Trophoblast cell (in vitro differentiated cells and primary cell): Measurements from ENCODE around the gene RAB39A.
"Not testable (repeated sequence)": the region's sequence is repeated elsewhere in the genome, so short reads cannot be mapped to it uniquely, and the experiment has no call there.

Experiments used
- DNase-seq, 2 donors: peaks; one replicate each; pipeline ENCODE4 v3.0.0-alpha.2; 2016
- H2AFZ ChIP-seq: 2 replicates; pipeline ENCODE4 v1.6.1; 2013; ENCODE audit warnings: low read length, moderate library complexity, mild to moderate bottlenecking; ENCODE audit not compliant: insufficient read depth, poor library complexity
- H2AK5ac ChIP-seq: 2 replicates; pipeline ENCODE4 v1.6.1; 2013; ENCODE audit warnings: mild to moderate bottlenecking, low read length
- H2BK120ac ChIP-seq: 2 replicates; pipeline ENCODE4 v1.6.1; 2013; ENCODE audit warnings: low read length, mild to moderate bottlenecking, moderate library complexity; ENCODE audit not compliant: insufficient read depth, poor library complexity
- H2BK12ac ChIP-seq: 2 replicates; pipeline ENCODE4 v1.6.1; 2013; ENCODE audit warnings: mild to moderate bottlenecking, low read length, moderate library complexity
- H2BK5ac ChIP-seq: 2 replicates; pipeline ENCODE4 v1.6.1; 2013; ENCODE audit warnings: low read length, low read depth, moderate library complexity, mild to moderate bottlenecking; ENCODE audit not compliant: poor library complexity
- H3K14ac ChIP-seq: 2 replicates; pipeline ENCODE4 v1.6.1; 2013; ENCODE audit warnings: mild to moderate bottlenecking, low read length
- H3K18ac ChIP-seq: 2 replicates; pipeline ENCODE4 v1.6.1; 2013; ENCODE audit warnings: mild to moderate bottlenecking, low read length
- H3K23ac ChIP-seq: 2 replicates; pipeline ENCODE4 v1.6.1; 2013; ENCODE audit warnings: low read length
- H3K27ac ChIP-seq: 2 replicates; pipeline ENCODE4 v1.5.1; 2013; ENCODE audit warnings: low read depth, mild to moderate bottlenecking, inconsistent platforms, low read length, moderate library complexity
- H3K27me3 ChIP-seq: 2 replicates; pipeline ENCODE4 v1.6.1; 2013; ENCODE audit warnings: inconsistent platforms, mild to moderate bottlenecking, low read length, moderate library complexity; ENCODE audit not compliant: insufficient read depth
- H3K36me3 ChIP-seq, 2 experiments: 1 replicate in 1 of 2; 2 replicates in 1 of 2; pipeline ENCODE4 v1.6.1; 2013; ENCODE audit warnings: low read length in 2 of 2, mild to moderate bottlenecking in 2 of 2, moderate library complexity in 1 of 2; ENCODE audit not compliant: insufficient read depth in 2 of 2, control insufficient read depth in 1 of 2
- H3K4ac ChIP-seq: 2 replicates; pipeline ENCODE4 v1.6.1; 2013; ENCODE audit warnings: low read depth, mild to moderate bottlenecking, low read length, moderate library complexity
- H3K4me1 ChIP-seq, 2 experiments: 1 replicate in 1 of 2; 2 replicates in 1 of 2; pipeline ENCODE4 v1.6.1; 2013; ENCODE audit warnings: low read length in 2 of 2, mild to moderate bottlenecking in 2 of 2, moderate library complexity in 1 of 2; ENCODE audit not compliant: insufficient read depth in 2 of 2, control insufficient read depth in 1 of 2
- H3K4me2 ChIP-seq: 2 replicates; pipeline ENCODE4 v1.6.1; 2013; ENCODE audit warnings: inconsistent platforms, mild to moderate bottlenecking, low read length, moderate library complexity
- H3K4me3 ChIP-seq: 2 replicates; pipeline ENCODE4 v1.5.1; 2013; ENCODE audit warnings: mild to moderate bottlenecking, low read depth, low read length, inconsistent platforms
- H3K79me1 ChIP-seq: one replicate; pipeline ENCODE4 v1.6.1; 2013; ENCODE audit warnings: low read length
- H3K79me2 ChIP-seq: 2 replicates; pipeline ENCODE4 v1.6.1; 2013; ENCODE audit warnings: low read length, mild to moderate bottlenecking; ENCODE audit not compliant: control insufficient read depth, insufficient read depth, poor library complexity
- H3K9ac ChIP-seq: 2 replicates; pipeline ENCODE4 v1.6.1; 2013; ENCODE audit warnings: mild to moderate bottlenecking, low read length
- H3K9me3 ChIP-seq: 2 replicates; pipeline ENCODE4 v1.6.1; 2013; ENCODE audit warnings: low read depth, mild to moderate bottlenecking, control low read depth, inconsistent platforms, low read length; ENCODE audit not compliant: insufficient read depth
- H4K12ac ChIP-seq: 2 replicates; pipeline ENCODE4 v1.6.1; 2013; ENCODE audit warnings: low read depth, mild to moderate bottlenecking, low read length, moderate library complexity
- H4K8ac ChIP-seq: 2 replicates; pipeline ENCODE4 v1.6.1; 2013; ENCODE audit warnings: low read depth, mild to moderate bottlenecking, low read length, moderate library complexity
- H4K91ac ChIP-seq: one replicate; pipeline ENCODE4 v1.6.1; 2013; ENCODE audit warnings: low read depth, mild to moderate bottlenecking, low read length, moderate library complexity
- WGBS: extraction: QIAGEN DNeasy Blood & Tissue Kit; methylation state at CpG from one replicate; pipeline ENCODE4 v1.1.7; 2013; ENCODE audit warnings: missing lambda C conversion rate; ENCODE audit not compliant: insufficient read length, insufficient coverage; ENCODE audit errors: extremely low coverage; 5-methylcytosine and 5-hydroxymethylcytosine counted together

Gene RAB39A

GRCh38 chr11:107921997-107922396, 6.3 kb upstream of the RAB39A start:
- Histone ChIP-seq H3K4me3 (no peak overlapping the region), H3K4ac (no peak overlapping the region), H3K23ac (no peak overlapping the region), H4K12ac (no peak overlapping the region), H3K36me3 (no peaks in the 10 kb centered on the region), H3K14ac (no peak overlapping the region), H3K4me2 (no peak overlapping the region), H2BK12ac (no peak overlapping the region), H2AK5ac (no peak overlapping the region), H2AFZ (no peak overlapping the region), H2BK5ac (no peak overlapping the region), H3K79me1 (no peaks in the 10 kb centered on the region), H3K27me3 (no peaks in the 10 kb centered on the region), H2BK120ac (no peak overlapping the region), H3K4me1 (no peaks in the 10 kb centered on the region), H4K8ac (no peak overlapping the region), H3K79me2 (no peaks in the 10 kb centered on the region), H4K91ac (no peak overlapping the region), H3K9ac (no peak overlapping the region), H3K27ac (no peak overlapping the region), H3K9me3 (no peaks in the 10 kb centered on the region), H3K18ac (no peak overlapping the region)
- DNase-seq, result no peak
- no CpG with 5 or more reads among the region's 1 CpG for WGBS

GRCh38 chr11:107923519-107923918, 4.7 kb upstream of the RAB39A start:
- H2AFZ ChIP-seq, H3K79me2 ChIP-seq: not testable (repeated sequence)
- no CpG with 5 or more reads among the region's 1 CpG for WGBS

GRCh38 chr11:107924306-107924705, 3.9 kb upstream of the RAB39A start:
- Histone ChIP-seq H3K4me1 (peaks cover 4 to 5% of the 10 kb centered on the region in 2 experiments), H3K9me3 (no peaks in the 10 kb centered on the region), H3K23ac (no peak overlapping the region), H3K4ac (no peak overlapping the region), H3K27me3 (no peaks in the 10 kb centered on the region), H3K4me3 (no peak overlapping the region), H2BK5ac (no peak overlapping the region), H3K36me3 (no peaks in the 10 kb centered on the region), H2AFZ (no peak overlapping the region), H3K14ac (no peak overlapping the region), H3K79me2 (peaks cover 2% of the 10 kb centered on the region), H4K8ac (no peak overlapping the region), H3K9ac (no peak overlapping the region), H2BK120ac (no peak overlapping the region), H3K27ac (no peak overlapping the region), H3K18ac (no peak overlapping the region), H4K91ac (no peak overlapping the region), H2BK12ac (no peak overlapping the region), H2AK5ac (no peak overlapping the region), H3K79me1 (peaks cover 2% of the 10 kb centered on the region), H4K12ac (no peak overlapping the region), H3K4me2 (no peak overlapping the region)
- WGBS, result no CpG with 5 or more reads among the region's 2 CpGs
- DNase-seq, result no peak

More at GRCh38 chr11:107923519-107923918, 4.7 kb upstream of the RAB39A start:
- H4K12ac ChIP-seq, DNase-seq, H3K18ac ChIP-seq, H3K4me2 ChIP-seq, H4K91ac ChIP-seq, H3K36me3 ChIP-seq, H3K9me3 ChIP-seq, H3K9ac ChIP-seq, H3K27me3 ChIP-seq, H2AK5ac ChIP-seq, H3K4me3 ChIP-seq, H3K79me1 ChIP-seq, H2BK12ac ChIP-seq, H3K14ac ChIP-seq, H4K8ac ChIP-seq, H2BK5ac ChIP-seq, H3K23ac ChIP-seq, H3K4me1 ChIP-seq, H2BK120ac ChIP-seq, H3K4ac ChIP-seq, H3K27ac ChIP-seq: not testable (repeated sequence)

GRCh38 chr11:107927559-107927958, 689 bp upstream of the RAB39A start:
- DNase-seq, result no peak
- peaks cover 2% of the 10 kb centered on the region for H3K79me1 ChIP-seq

More at GRCh38 chr11:107927559-107927958, 689 bp upstream of the RAB39A start:
- Histone ChIP-seq H3K27me3 (no peaks in the 10 kb centered on the region), H2BK120ac (no peak overlapping the region), H3K4ac (no peak overlapping the region), H2BK12ac (no peak overlapping the region), H2AK5ac (no peak overlapping the region), H3K79me2 (peaks cover 2% of the 10 kb centered on the region), H3K36me3 (no peaks in the 10 kb centered on the region), H4K12ac (no peak overlapping the region), H3K4me2 (peak overlapping the region; percentile 63), H2BK5ac (no peak overlapping the region), H4K8ac (peak overlapping the region; percentile 54), H3K18ac (no peak overlapping the region), H2AFZ (peak overlapping the region; percentile 88), H3K4me1 (peaks cover 4 to 6% of the 10 kb centered on the region in 2 experiments), H3K9me3 (no peaks in the 10 kb centered on the region), H3K4me3 (peak overlapping the region; percentile 58), H3K14ac (no peak overlapping the region), H4K91ac (no peak overlapping the region), H3K9ac (no peak overlapping the region), H3K23ac (no peak overlapping the region), H3K27ac (no peak overlapping the region)
- no CpG with 5 or more reads among the region's 5 CpGs for WGBS
